Prostate gland (tissue), 2 donors: ENCODE measurements around the gene CRK.

Source experiments
- CTCF ChIP-seq, 4 experiments: fragments of 200-600 bp in 2 of 4; fragments of 450-650 bp in 2 of 4; sonication (generic) in 2 of 4; IDR thresholded peaks; 1 replicate in 3 of 4; 2 replicates in 1 of 4; pipeline ENCODE4 v1.5.1; 2016 to 2019; ENCODE audit warnings: antibody characterized with exemption in 4 of 4, mild to moderate bottlenecking in 2 of 4, moderate library complexity in 2 of 4
- POLR2A ChIP-seq: fragments of 450-650 bp; IDR thresholded peaks from one replicate; pipeline ENCODE4 v1.6.1; 2016; ENCODE audit warnings: antibody characterized with exemption, mild to moderate bottlenecking

DNA sequence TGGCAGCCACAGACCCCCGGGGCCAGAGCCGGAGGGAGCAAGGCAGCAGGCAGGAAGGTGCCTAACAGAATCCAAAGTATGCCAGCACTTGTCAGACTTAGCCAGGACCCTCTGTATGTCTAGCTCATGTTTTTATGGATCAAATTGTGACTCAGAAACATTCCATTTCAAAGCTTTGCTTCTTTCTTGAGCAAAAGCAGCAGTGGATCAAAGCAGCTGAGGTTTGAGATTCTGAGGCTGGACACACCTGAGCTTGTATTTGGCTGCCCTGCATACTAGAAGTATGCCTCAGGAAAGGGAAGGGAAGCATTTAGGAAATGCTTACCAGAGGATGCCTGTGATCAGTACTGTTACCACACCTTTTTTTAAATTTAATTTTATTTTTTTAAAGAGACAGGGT, 42.2 kb upstream of the CRK start:
- TF ChIP-seq POLR2A, result no peak
- no peak for TF ChIP-seq CTCF (IDR thresholded peaks at IDR 0.05)
